ENCODE results near the gene DENND1B. TPM values are rescaled to one million over a fixed set of nuclear protein-coding genes. Genes with fewer than 3 reads are reported as not detected.

DENND1B gene
- total RNA-seq, 2 donors from 2014 or later: 9.4 to 11.9 TPM

- no peaks in the 10 kb centered on the region for H3K27me3 Mint-ChIP-seq (ENCODE audit: insufficient read depth)
- peaks cover 3% of the 10 kb centered on the region for H3K4me1 ChIP-seq (ENCODE audit: control insufficient read depth, insufficient read depth, low read length)
- H3K36me3 Mint-ChIP-seq (ENCODE audit: low read depth): no peaks in the 10 kb centered on the region
- no peak overlapping the region for H3K27ac ChIP-seq (ENCODE audit: low read depth, low read length)
- no peaks in the 10 kb centered on the region for H3K9me3 ChIP-seq (ENCODE audit: control insufficient read depth, low read length)
- no peak for DNase-seq
- H3K9me3 Mint-ChIP-seq: no peaks in the 10 kb centered on the region
- peaks cover 20% of the 10 kb centered on the region for H3K4me1 Mint-ChIP-seq
- H3K4me3 Mint-ChIP-seq: no peak overlapping the region
- no peak for TF ChIP-seq CTCF (conservative IDR thresholded peaks at IDR 0.05)
- H3K9ac ChIP-seq (ENCODE audit: extremely low read depth, low read length, poor library complexity, severe bottlenecking): no peak overlapping the region
- no peaks in the 10 kb centered on the region for H3K36me3 ChIP-seq (ENCODE audit: control insufficient read depth, insufficient read depth, low read length)
- H3K27ac Mint-ChIP-seq: peak overlapping the region; percentile 68
- H3K27me3 ChIP-seq (ENCODE audit: control insufficient read depth, insufficient read depth, low read length, poor library complexity, severe bottlenecking): no peaks in the 10 kb centered on the region
- H3K4me3 ChIP-seq (ENCODE audit: low read length): no peak overlapping the region
- WGBS, 2 experiments (ENCODE audit: insufficient coverage in 1 of 2, insufficient read length in 1 of 2): 65 to 88% methylated on average over 3 to 4 of the region's 4 CpGs
Observed at GRCh38 chr1:197663162-197663953, 111.9 kb downstream of the DENND1B start.

- H3K36me3 ChIP-seq (ENCODE audit: control insufficient read depth, insufficient read depth, low read length): no peaks in the 10 kb centered on the region
- no peaks in the 10 kb centered on the region for H3K27me3 Mint-ChIP-seq (ENCODE audit: insufficient read depth)
- H3K9me3 Mint-ChIP-seq: no peaks in the 10 kb centered on the region
Observed at GRCh38 chr1:197660389-197660788, 114.9 kb downstream of the DENND1B start.

GRCh38 chr1:197659171-197659570 lies 116.1 kb downstream of the DENND1B start:
- Histone ChIP-seq H3K27ac (ENCODE audit: low read depth, low read length) (no peak overlapping the region), H3K4me1 (ENCODE audit: control insufficient read depth, insufficient read depth, low read length) (peaks cover 3% of the 10 kb centered on the region), H3K9ac (ENCODE audit: extremely low read depth, low read length, poor library complexity, severe bottlenecking) (no peak overlapping the region), H3K9me3 (ENCODE audit: control insufficient read depth, low read length) (no peaks in the 10 kb centered on the region), H3K36me3 (ENCODE audit: control insufficient read depth, insufficient read depth, low read length) (no peaks in the 10 kb centered on the region), H3K4me3 (ENCODE audit: low read length) (no peak overlapping the region), H3K27me3 (ENCODE audit: control insufficient read depth, insufficient read depth, low read length, poor library complexity, severe bottlenecking) (no peaks in the 10 kb centered on the region)
- no peak for TF ChIP-seq CTCF (conservative IDR thresholded peaks at IDR 0.05)
- WGBS, 2 experiments (ENCODE audit: insufficient coverage in 1 of 2, insufficient read length in 1 of 2): 96% methylated on average over 2 of the region's 3 CpGs; no CpG with 5 or more reads in 1 of the 2 experiments
- Mint-ChIP-seq H3K4me3 (no peak overlapping the region), H3K9me3 (no peaks in the 10 kb centered on the region), H3K36me3 (ENCODE audit: low read depth) (no peaks in the 10 kb centered on the region), H3K27ac (no peak overlapping the region), H3K27me3 (ENCODE audit: insufficient read depth) (no peaks in the 10 kb centered on the region), H3K4me1 (peaks cover 15% of the 10 kb centered on the region)
- DNase-seq: no peak

More at GRCh38 chr1:197660389-197660788, 114.9 kb downstream of the DENND1B start:
- DNase-seq: no peak
- no peaks in the 10 kb centered on the region for H3K27me3 ChIP-seq (ENCODE audit: control insufficient read depth, insufficient read depth, low read length, poor library complexity, severe bottlenecking)
- TF ChIP-seq CTCF (conservative IDR thresholded peaks at IDR 0.05): no peak
- no peaks in the 10 kb centered on the region for H3K36me3 Mint-ChIP-seq (ENCODE audit: low read depth)
- H3K9me3 ChIP-seq (ENCODE audit: control insufficient read depth, low read length): no peaks in the 10 kb centered on the region
- H3K4me3 ChIP-seq (ENCODE audit: low read length): no peak overlapping the region
- H3K4me1 Mint-ChIP-seq: peaks cover 20% of the 10 kb centered on the region
- H3K27ac Mint-ChIP-seq: no peak overlapping the region
- H3K27ac ChIP-seq (ENCODE audit: low read depth, low read length): no peak overlapping the region
- no peak overlapping the region for H3K4me3 Mint-ChIP-seq
- H3K4me1 ChIP-seq (ENCODE audit: control insufficient read depth, insufficient read depth, low read length): peaks cover 3% of the 10 kb centered on the region
- H3K9ac ChIP-seq (ENCODE audit: extremely low read depth, low read length, poor library complexity, severe bottlenecking): no peak overlapping the region

Data from endodermal cell (in vitro differentiated cells).